ENCODE data around the gene WAPL. TPM values are rescaled to one million over a fixed set of nuclear protein-coding genes. Genes with fewer than 3 reads are reported as not detected.

WAPL gene
- total RNA-seq, 1 experiment from 2014 or later = 49.4 TPM

DNA sequence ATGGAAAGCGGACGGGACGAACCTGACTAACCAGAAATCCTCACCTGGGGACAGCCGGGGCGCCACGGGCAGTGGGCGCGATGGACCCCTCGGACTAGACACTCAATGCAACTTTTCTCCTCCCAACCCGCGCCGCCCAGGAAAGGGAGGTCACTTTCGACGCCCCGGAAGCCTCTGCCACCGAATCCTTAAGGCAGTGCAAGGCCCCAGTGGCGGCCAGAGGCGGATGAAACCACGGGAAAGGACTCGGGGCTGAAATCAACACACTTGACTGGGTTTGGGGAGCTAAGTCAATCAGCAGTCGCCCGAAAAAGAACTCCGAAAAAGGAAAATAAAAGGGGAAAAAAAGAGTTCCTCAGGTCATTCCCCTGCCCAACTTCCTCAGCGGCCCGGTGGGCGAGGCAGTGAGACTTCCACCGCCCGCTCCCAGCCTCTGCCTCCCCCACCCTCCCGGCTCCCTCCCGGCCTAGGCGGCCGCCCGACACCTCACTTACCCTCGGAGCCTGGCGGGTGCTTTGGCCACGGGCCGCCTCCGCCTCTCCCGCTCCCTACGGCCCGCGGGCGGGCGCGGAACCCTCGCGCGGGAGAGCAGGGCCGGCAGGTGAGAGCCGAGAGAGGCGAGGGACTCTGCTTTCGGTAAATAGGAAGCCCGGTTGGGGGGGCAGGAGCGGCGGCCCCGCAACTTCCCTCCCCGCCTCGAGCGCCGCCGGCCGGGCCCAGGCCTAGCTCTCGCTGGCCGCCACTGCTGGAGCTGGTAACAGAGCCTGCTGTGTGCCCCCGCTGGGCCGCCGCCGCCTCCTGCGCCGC is 518 bp downstream of the WAPL start:
- intact Hi-C loops (cut with micrococcal nuclease; ENCODE audit: unreplicated experiment) = no loop called here
- H3K36me3 ChIP-seq (ENCODE audit: insufficient read depth, low read length, poor library complexity, severe bottlenecking) = peaks cover 21% of the 10 kb centered on the region
- no TSS peak for BruUV-seq (replicated peaks)
- H3K27ac ChIP-seq (ENCODE audit: low read depth, low read length, poor library complexity, severe bottlenecking) = peak overlapping the region; percentile 96
- ChIA-PET POLR2A (ENCODE audit: low non-redundant PET) (no interaction called here), CTCF (no interaction called here)
- peaks cover 31% of the 10 kb centered on the region for H3K4me1 ChIP-seq (ENCODE audit: insufficient read depth, low read length, poor library complexity, severe bottlenecking)
- no peaks in the 10 kb centered on the region for H3K9me3 ChIP-seq (ENCODE audit: low read depth, low read length, poor library complexity, severe bottlenecking)
- no peak for TF ChIP-seq EZH2 (IDR thresholded peaks at IDR 0.05; ENCODE audit: borderline replicate concordance, low read depth, low read length, poor library complexity, severe bottlenecking)
- TF ChIP-seq, protein P1, sequence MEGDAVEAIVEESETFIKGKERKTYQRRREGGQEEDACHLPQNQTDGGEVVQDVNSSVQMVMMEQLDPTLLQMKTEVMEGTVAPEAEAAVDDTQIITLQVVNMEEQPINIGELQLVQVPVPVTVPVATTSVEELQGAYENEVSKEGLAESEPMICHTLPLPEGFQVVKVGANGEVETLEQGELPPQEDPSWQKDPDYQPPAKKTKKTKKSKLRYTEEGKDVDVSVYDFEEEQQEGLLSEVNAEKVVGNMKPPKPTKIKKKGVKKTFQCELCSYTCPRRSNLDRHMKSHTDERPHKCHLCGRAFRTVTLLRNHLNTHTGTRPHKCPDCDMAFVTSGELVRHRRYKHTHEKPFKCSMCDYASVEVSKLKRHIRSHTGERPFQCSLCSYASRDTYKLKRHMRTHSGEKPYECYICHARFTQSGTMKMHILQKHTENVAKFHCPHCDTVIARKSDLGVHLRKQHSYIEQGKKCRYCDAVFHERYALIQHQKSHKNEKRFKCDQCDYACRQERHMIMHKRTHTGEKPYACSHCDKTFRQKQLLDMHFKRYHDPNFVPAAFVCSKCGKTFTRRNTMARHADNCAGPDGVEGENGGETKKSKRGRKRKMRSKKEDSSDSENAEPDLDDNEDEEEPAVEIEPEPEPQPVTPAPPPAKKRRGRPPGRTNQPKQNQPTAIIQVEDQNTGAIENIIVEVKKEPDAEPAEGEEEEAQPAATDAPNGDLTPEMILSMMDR (conservative IDR thresholded peaks at IDR 0.05; ENCODE audit: low read depth, low read length) = no peak
- peak; percentile 47 for DNase-seq (ENCODE audit: low spot score)
- H3K4me3 ChIP-seq (ENCODE audit: low read depth, low read length, poor library complexity, severe bottlenecking) = peak overlapping the region; percentile 99
- no peaks in the 10 kb centered on the region for H3K27me3 ChIP-seq (replicated peaks; ENCODE audit: insufficient read depth, low read depth, low read length, poor library complexity)

DNA sequence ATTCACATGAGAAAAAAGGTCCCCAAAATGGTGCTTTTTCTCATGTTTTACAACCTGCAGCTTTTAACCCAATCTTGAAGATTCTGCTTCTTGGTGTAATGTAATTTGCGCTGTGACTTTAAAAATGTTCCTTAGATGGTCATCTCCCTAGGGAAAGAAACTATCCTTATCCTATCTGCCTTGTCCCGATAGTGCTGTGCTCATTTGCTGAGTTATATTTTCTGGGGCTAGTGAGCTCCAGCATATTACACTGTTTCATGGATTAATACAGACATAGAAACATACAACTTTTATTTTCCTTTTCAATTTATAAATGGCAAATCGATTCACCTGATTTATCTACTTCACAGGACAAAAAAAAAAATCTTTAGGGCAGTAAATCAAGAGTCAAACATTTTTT is 2.8 kb downstream of the WAPL start:
- no TSS peak for BruUV-seq (replicated peaks)
- intact Hi-C loops (cut with micrococcal nuclease; ENCODE audit: unreplicated experiment) = no loop called here
- TF ChIP-seq, protein P1 (conservative IDR thresholded peaks at IDR 0.05; ENCODE audit: low read depth, low read length) = no peak
- no peak for TF ChIP-seq EZH2 (IDR thresholded peaks at IDR 0.05; ENCODE audit: borderline replicate concordance, low read depth, low read length, poor library complexity, severe bottlenecking)
- peaks cover 31% of the 10 kb centered on the region for H3K4me1 ChIP-seq (ENCODE audit: insufficient read depth, low read length, poor library complexity, severe bottlenecking)
- H3K36me3 ChIP-seq (ENCODE audit: insufficient read depth, low read length, poor library complexity, severe bottlenecking) = peaks cover 33% of the 10 kb centered on the region
- no peaks in the 10 kb centered on the region for H3K9me3 ChIP-seq (ENCODE audit: low read depth, low read length, poor library complexity, severe bottlenecking)
- H3K27me3 ChIP-seq (replicated peaks; ENCODE audit: insufficient read depth, low read depth, low read length, poor library complexity) = no peaks in the 10 kb centered on the region
- H3K27ac ChIP-seq (ENCODE audit: low read depth, low read length, poor library complexity, severe bottlenecking) = peak overlapping the region; percentile 13
- H3K4me3 ChIP-seq (ENCODE audit: low read depth, low read length, poor library complexity, severe bottlenecking) = no peak overlapping the region
- POLR2A ChIA-PET (ENCODE audit: low non-redundant PET) = no interaction called here
- CTCF ChIA-PET = no interaction called here
- no peak for DNase-seq (ENCODE audit: low spot score)

DNA sequence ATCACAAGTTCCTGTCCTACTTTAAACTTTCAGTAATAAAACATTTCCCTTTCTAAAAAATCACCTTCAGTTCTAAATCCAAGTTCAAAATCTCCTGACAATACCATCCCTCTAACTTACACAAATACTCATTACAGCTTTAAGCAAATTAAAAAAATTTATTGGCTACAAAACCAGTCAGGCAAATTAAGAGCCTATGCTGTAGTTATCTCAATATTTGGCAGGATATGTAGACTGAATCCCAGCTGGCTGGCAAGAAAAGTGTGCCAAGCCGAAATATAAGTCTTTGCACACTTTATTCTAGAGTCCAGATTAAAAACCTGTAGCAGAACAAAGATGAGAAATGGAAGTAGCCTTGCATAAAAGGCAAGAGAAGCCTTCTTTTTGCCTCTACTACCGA is 9.5 kb downstream of the WAPL start:
- Histone ChIP-seq H3K27ac (ENCODE audit: low read depth, low read length, poor library complexity, severe bottlenecking) (no peak overlapping the region), H3K36me3 (ENCODE audit: insufficient read depth, low read length, poor library complexity, severe bottlenecking) (peaks cover 28% of the 10 kb centered on the region), H3K4me3 (ENCODE audit: low read depth, low read length, poor library complexity, severe bottlenecking) (no peak overlapping the region), H3K27me3 (replicated peaks; ENCODE audit: insufficient read depth, low read depth, low read length, poor library complexity) (no peaks in the 10 kb centered on the region), H3K9me3 (ENCODE audit: low read depth, low read length, poor library complexity, severe bottlenecking) (no peaks in the 10 kb centered on the region), H3K4me1 (ENCODE audit: insufficient read depth, low read length, poor library complexity, severe bottlenecking) (peaks cover 8% of the 10 kb centered on the region)
- POLR2A ChIA-PET (ENCODE audit: low non-redundant PET) = no interaction called here
- intact Hi-C loops (cut with micrococcal nuclease; ENCODE audit: unreplicated experiment) = no loop called here
- DNase-seq (ENCODE audit: low spot score) = no peak
- no TSS peak for BruUV-seq (replicated peaks)
- CTCF ChIA-PET = no interaction called here
- TF ChIP-seq EZH2 (IDR thresholded peaks at IDR 0.05; ENCODE audit: borderline replicate concordance, low read depth, low read length, poor library complexity, severe bottlenecking) = no peak
- TF ChIP-seq, protein P1 (conservative IDR thresholded peaks at IDR 0.05; ENCODE audit: low read depth, low read length) = no peak
